ENCODE results near the gene PTPN6. TPM values are rescaled to one million over a fixed set of nuclear protein-coding genes. Genes with fewer than 3 reads are reported as not detected.

PTPN6 gene
- total and polyA plus RNA-seq, 2 of the 13 experiments (the other 11 are each of a cell fraction or from before 2014, with no cell fraction given): 10.5 to 10.6 TPM

GRCh38 chr12:6947615-6948014 is 3.5 kb upstream of the PTPN6 start:
- FAIRE-seq (no peak), DNase-seq (ENCODE audit: low spot score) (no peak), ATAC-seq (no peak)
- Histone ChIP-seq H3K27ac (ENCODE audit: extremely low read length, insufficient read depth, low read length) (no peak overlapping the region), H3K4me3 (replicated peaks in 1 of 3; ENCODE audit: insufficient read depth in 1 of 3, low read depth in 2 of 3, low read length in 3 of 3) (no peak overlapping the region), H3K36me3 (replicated peaks in 1 of 2; ENCODE audit: control insufficient read depth in 1 of 2, insufficient read depth in 2 of 2, low read length in 2 of 2) (no peaks in the 10 kb centered on the region), H3K9me3 (ENCODE audit: low read length) (no peaks in the 10 kb centered on the region), H3K27me3 (ENCODE audit: control insufficient read depth in 1 of 2, insufficient read depth in 2 of 2, low read length in 2 of 2) (no peaks in the 10 kb centered on the region), H4K20me1 (ENCODE audit: insufficient read depth, low read length) (no peaks in the 10 kb centered on the region), H3K79me2 (ENCODE audit: insufficient read depth, low read length) (no peaks in the 10 kb centered on the region), H3K4me2 (ENCODE audit: low read depth, low read length) (no peak overlapping the region), H3K4me1 (ENCODE audit: insufficient read depth, low read length) (peaks cover 34% of the 10 kb centered on the region), H2AFZ (ENCODE audit: low read length) (no peak overlapping the region), H3K9ac (ENCODE audit: insufficient read depth, low read depth, low read length) (no peak overlapping the region)
- ChIA-PET POLR2A (interaction anchor here (0.7 to 5.2 kb wide), 4 partner anchors 10 to 75 kb away, joined by 3 to 180 read pairs (median 32); partner anchors contain the start of genes LPCAT3 and SPSB2), CTCF (ENCODE audit: low intra/inter-chr PET ratio, low total read pairs) (interaction anchor here (2.1 kb wide), 1 partner anchor 14 kb away, joined by 5 read pairs; no protein-coding TSS in a partner anchor)
- in situ Hi-C loops (cut with HindIII; ENCODE audit: extremely low pct_ligation_motif_present, low pct_unique_long_range_greater_than_20kb) (loop anchor here (10.0 kb wide), 1 partner anchor 167 kb away; no protein-coding TSS in a partner anchor), intact Hi-C loops (cut with micrococcal nuclease; ENCODE audit: unreplicated experiment) (no loop called here)
- WGBS (ENCODE audit: low lambda C conversion rate): 83% methylated on average over 8 of the region's 8 CpGs
- no peak for TF ChIP-seq ZNF432 (CRISPR knock-in tag; IDR thresholded peaks at IDR 0.05; ENCODE audit: borderline replicate concordance)
- TF ChIP-seq MXI1 (IDR thresholded peaks at IDR 0.05; ENCODE audit: borderline replicate concordance, low read depth, low read length): no peak
- TF ChIP-seq ETV6 (CRISPR knock-in tag; conservative IDR thresholded peaks at IDR 0.05): no peak
- TF ChIP-seq MZF1 (CRISPR knock-in tag; IDR thresholded peaks at IDR 0.05; ENCODE audit: borderline replicate concordance): no peak
- TF ChIP-seq PAWR (CRISPR knock-in tag; IDR thresholded peaks at IDR 0.05; ENCODE audit: borderline replicate concordance): no peak
- no TSS peak for BruUV-seq (replicated peaks)

- H3K4me3 ChIP-seq (replicated peaks in 1 of 3; ENCODE audit: insufficient read depth in 1 of 3, low read depth in 2 of 3, low read length in 3 of 3): no peak overlapping the region
- no peak for ATAC-seq
- DNase-seq (ENCODE audit: low spot score): no peak
- H3K27me3 ChIP-seq (ENCODE audit: control insufficient read depth in 1 of 2, insufficient read depth in 2 of 2, low read length in 2 of 2): no peaks in the 10 kb centered on the region
- WGBS (ENCODE audit: low lambda C conversion rate): 83% methylated on average over 15 of the region's 15 CpGs
- no peak overlapping the region for H3K9ac ChIP-seq (ENCODE audit: insufficient read depth, low read depth, low read length)
- H4K20me1 ChIP-seq (ENCODE audit: insufficient read depth, low read length): no peaks in the 10 kb centered on the region
- no peaks in the 10 kb centered on the region for H3K79me2 ChIP-seq (ENCODE audit: insufficient read depth, low read length)
- peaks cover 27% of the 10 kb centered on the region for H3K4me1 ChIP-seq (ENCODE audit: insufficient read depth, low read length)
- in situ Hi-C loops (cut with HindIII; ENCODE audit: extremely low pct_ligation_motif_present, low pct_unique_long_range_greater_than_20kb): loop anchor here (10.0 kb wide), 1 partner anchor 166 kb away; no protein-coding TSS in a partner anchor
- no peak overlapping the region for H3K4me2 ChIP-seq (ENCODE audit: low read depth, low read length)
- intact Hi-C loops (cut with micrococcal nuclease; ENCODE audit: unreplicated experiment): no loop called here
- no peaks in the 10 kb centered on the region for H3K9me3 ChIP-seq (ENCODE audit: low read length)
- POLR2A ChIA-PET: no interaction called here
- H2AFZ ChIP-seq (ENCODE audit: low read length): no peak overlapping the region
- BruUV-seq (replicated peaks): no TSS peak
- no peaks in the 10 kb centered on the region for H3K36me3 ChIP-seq (replicated peaks in 1 of 2; ENCODE audit: control insufficient read depth in 1 of 2, insufficient read depth in 2 of 2, low read length in 2 of 2)
- TF ChIP-seq MXD3 (CRISPR knock-in tag; IDR thresholded peaks at IDR 0.05) (no peak), HNRNPL (IDR thresholded peaks at IDR 0.05; ENCODE audit: low read depth, low read length) (peak; percentile 62; the same call in 1 of the 2 replicates)
- TF ChIP-seq, protein P1, sequence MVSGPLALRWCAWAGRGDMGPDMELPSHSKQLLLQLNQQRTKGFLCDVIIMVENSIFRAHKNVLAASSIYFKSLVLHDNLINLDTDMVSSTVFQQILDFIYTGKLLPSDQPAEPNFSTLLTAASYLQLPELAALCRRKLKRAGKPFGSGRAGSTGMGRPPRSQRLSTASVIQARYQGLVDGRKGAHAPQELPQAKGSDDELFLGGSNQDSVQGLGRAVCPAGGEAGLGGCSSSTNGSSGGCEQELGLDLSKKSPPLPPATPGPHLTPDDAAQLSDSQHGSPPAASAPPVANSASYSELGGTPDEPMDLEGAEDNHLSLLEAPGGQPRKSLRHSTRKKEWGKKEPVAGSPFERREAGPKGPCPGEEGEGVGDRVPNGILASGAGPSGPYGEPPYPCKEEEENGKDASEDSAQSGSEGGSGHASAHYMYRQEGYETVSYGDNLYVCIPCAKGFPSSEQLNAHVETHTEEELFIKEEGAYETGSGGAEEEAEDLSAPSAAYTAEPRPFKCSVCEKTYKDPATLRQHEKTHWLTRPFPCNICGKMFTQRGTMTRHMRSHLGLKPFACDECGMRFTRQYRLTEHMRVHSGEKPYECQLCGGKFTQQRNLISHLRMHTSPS (CRISPR knock-in tag; IDR thresholded peaks at IDR 0.05; ENCODE audit: low read depth): peak; percentile 58; the same call in 1 of the 2 replicates
- no peak for FAIRE-seq
- CTCF ChIA-PET (ENCODE audit: low intra/inter-chr PET ratio, low total read pairs): no interaction called here
- H3K27ac ChIP-seq (ENCODE audit: extremely low read length, insufficient read depth, low read length): no peak overlapping the region
Observed at GRCh38 chr12:6948873-6949594, 2.1 kb upstream of the PTPN6 start.
